CD4-positive, alpha-beta T cell treated with Interleukin-10 for 1 hour (primary cell): ENCODE data around the gene SLC30A1.
A peak's percentile ranks its signal among the peaks of the same experiment; 100 is the strongest.
"Not testable (repeated sequence)": the region's sequence is repeated elsewhere in the genome, so short reads cannot be mapped to it uniquely, and the experiment has no call there.

Source experiments
- DNase-seq: peaks from one replicate; pipeline ENCODE4 v3.0.0-alpha.2; 2020

SLC30A1 gene, protein sequence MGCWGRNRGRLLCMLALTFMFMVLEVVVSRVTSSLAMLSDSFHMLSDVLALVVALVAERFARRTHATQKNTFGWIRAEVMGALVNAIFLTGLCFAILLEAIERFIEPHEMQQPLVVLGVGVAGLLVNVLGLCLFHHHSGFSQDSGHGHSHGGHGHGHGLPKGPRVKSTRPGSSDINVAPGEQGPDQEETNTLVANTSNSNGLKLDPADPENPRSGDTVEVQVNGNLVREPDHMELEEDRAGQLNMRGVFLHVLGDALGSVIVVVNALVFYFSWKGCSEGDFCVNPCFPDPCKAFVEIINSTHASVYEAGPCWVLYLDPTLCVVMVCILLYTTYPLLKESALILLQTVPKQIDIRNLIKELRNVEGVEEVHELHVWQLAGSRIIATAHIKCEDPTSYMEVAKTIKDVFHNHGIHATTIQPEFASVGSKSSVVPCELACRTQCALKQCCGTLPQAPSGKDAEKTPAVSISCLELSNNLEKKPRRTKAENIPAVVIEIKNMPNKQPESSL

DNA sequence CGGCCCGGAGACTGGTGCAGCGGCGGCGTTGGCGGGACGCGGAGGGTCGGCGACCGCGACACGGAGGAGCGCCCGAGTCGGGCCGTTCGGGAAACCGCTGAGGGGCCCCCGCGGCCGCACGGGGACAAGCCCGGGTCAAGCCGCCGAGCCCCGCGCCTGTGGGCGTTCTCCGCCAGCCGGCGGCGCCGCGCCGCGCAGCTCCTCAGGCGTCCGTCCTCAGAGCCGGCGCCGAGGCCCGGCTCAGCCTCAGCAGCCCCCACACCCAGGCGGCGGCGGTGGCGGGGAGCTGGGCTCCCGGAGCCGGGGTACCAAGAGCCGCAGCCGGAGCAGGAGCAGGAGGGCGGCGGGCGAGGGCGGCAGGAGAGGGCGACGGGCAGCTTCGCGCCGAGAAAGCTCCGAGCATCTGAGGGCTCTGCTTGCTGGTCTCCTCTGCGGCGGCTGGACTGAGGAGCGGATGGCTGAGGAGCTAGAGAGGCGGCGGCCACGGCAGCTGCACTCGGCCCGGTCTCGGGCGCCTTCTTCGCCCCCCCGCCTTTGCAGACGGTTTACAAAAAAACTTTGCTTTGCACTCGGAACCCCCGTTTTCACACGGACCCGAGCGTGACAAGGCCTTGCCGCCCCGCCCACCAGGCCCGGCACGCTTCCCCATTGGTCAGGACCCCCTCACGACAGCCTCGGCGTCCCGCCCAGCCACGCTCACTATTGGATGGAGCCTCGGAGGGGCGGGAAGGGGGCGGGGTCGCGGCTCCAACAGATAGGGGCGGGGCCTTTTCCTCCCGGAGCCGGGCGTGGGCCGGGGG lies at the start of gene SLC30A1:
SLC30A1 (minus strand) TSS at position 522 of the 800 bp plus-strand sequence. CDS start 549 bp downstream, outside the sequence.
- peak; percentile 99 for DNase-seq

DNA sequence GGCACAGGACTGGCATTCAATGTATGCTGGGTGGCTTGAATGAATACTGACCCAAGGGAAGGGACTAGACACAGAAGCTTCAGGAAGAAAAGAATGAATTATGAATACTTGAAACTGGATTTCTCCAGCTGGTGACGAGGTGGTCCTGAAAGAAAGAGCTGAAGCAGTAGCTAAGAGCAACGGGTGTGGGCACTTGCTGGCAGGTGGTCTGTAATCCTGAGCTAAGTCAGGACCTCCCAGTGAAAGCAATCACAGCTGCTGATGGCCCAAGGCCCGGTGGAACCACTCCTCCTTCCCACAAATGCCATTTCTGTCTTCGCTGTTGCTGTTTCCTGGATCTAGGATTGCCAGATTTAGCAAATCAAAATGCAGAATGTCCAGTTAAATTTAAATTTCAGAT lies 49.5 kb upstream of the SLC30A1 start:
- no peak for DNase-seq

DNA sequence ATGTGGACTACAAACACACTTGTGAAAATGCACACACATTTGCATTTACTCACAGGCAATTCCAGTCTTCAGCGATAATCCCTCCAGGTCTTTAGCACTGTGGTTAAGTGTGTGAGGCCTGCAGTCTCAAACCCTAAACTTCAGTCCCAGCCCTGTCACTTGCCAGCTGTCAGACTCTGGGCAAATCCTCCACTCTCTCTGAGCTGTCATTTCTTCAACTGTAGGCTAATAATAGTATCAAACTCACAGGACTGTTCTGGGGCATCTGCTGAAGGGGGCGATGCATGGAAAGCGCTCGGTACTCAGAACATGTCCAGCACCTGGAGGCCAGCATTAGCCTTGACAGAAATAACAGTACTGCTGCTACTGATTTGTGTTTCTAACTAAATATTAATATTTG lies 48.3 kb upstream of the SLC30A1 start:
- no peak for DNase-seq

DNA sequence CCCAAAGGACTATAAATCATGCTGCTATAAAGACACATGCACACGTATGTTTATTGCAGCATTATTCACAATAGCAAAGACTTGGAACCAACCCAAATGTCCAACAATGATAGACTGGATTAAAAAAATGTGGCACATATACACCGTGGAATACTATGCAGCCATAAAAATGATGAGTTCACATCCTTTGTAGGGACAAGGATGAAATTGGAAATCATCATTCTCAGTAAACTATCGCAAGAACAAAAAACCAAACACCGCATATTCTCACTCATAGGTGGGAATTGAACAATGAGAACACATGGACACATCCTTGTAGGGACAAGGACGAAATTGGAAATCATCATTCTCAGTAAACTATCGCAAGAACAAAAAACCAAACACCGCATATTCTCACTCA lies 46.9 kb upstream of the SLC30A1 start:
- DNase-seq = not testable (repeated sequence)

DNA sequence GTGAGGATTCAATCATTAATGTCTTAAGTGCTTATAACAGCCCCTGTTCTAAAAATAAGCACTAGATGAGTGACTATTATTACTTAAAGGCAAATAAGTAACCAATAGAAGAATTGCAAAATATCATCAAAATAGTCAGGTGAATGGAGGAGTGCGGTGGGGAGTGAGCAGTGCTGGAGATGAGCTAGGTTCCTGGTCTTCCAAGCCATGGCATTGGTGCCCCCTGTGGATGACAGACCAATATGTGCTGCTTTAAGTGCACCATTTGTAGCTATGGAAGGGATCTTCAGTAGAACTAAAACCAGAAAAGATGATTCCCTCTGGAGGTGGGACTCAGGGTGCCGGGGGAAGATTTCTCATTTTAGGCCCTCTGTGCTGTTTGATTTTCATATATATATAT lies 46.1 kb upstream of the SLC30A1 start:
- DNase-seq = peak; percentile 54

DNA sequence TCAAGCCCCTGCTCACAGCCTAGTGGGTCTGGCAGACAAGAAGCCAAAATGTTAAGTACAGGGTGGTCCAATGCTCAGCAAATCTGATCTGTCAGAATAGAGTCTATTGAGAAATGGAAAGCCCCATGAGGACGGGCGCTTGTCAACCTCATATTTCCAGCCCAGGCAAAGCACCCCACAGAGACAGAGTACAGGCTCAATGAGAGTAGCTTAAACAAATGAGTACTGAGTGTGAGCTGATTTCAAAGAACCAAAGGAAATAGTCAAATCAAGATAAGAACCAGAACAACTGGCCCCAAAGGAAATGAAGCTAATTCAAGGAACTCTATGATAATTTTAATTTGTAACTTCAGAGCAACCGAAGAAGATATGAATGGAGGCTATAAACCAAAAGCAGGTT lies 44.6 kb upstream of the SLC30A1 start:
- DNase-seq = no peak

DNA sequence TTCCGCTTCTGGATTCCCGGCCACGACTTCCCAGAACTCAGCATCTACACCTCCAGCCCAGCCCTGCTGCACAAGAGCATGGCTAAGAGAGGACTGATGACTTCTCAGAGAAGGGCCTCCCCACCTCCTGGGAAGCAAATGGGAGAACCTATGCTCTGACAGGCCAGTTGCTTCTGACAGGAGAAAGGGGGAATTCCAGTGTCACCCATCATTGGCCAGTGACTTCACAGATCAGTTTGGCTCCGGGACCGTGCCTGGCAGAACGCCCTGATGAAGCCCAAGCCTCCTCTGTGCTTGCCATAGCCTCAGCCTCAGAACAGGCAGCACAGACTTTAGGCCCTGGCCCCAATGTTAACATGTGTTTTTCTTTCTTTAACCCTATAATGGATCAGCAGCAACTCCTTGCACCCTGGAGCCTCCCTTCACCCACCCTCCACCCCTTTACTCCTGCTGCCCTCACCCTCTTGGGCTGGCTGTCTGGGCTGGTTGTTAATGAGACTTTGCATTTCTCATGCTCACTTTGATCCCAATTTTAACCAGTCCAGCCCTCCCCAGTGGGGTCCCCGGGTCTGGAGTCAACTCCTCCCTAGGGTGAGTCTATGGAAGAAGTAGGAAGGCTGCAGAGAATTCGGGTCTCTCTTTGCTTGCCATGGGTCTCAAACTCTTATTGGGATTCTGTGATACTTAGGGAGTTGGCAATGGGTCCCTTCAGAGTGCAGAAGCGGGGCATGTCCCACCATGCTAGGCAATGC lies 42.7 kb upstream of the SLC30A1 start:
- DNase-seq = no peak

DNA sequence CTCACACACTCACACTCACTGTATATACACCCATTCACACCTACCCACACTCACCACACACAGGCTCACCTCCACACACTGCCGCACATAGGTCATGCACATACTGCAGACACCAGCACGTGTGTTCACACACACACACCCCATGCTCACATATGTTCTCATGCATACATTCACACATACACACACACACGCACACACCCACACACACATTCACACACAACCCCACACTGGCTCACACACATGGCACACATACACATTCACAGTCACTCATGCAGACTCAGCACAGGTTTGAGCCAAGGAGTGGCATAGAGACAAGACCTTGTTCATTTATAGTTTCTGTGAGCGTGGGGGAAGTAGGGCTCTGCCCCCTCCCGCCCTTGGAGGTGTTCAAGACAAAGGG lies 41.1 kb upstream of the SLC30A1 start:
- no peak for DNase-seq

DNA sequence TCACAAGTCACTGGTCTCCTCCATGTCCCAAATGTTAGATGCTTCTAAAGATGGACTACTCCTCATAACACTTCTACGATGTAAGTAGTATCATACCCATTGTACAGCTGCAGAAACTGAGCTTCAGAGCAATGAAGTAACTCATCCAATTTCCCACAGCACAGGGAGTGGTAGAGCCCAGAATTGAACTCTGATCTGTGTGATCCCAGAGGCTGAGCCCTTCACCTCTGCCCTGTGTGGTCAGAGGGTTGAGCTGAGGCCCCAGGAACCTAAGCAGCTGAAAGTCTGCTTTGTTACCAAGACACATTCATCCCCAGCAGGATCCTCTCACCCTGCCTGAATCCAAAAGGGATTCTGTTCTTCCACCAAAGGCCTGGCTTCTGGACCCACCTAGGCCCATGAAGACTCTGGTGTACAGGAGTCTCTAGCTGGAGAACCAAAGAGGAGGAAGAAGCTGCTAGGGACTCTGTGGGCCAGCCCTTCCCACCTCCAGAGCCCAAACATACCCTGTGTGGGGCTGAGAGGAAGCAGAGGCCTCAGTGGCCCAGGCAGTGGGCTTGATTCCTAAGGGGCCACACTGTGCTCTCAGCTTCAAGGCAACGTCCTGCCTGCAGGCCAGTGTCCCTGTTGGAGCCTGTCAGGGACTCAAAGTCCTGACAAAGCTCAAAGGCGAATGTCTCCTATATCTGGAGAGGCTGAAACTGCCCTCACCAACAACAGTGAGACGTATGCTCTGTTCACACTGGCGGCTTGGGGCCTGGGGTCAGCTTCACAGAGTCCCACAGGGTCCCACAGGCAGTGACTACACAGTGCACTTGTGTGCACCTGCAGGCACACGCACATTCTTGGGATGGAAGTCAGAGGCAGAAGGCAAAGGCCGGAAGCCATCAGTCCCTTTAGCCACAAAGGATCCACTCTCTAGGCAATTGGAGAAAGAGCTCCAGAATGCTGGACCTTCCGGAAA lies 40.4 kb upstream of the SLC30A1 start:
- no peak for DNase-seq

DNA sequence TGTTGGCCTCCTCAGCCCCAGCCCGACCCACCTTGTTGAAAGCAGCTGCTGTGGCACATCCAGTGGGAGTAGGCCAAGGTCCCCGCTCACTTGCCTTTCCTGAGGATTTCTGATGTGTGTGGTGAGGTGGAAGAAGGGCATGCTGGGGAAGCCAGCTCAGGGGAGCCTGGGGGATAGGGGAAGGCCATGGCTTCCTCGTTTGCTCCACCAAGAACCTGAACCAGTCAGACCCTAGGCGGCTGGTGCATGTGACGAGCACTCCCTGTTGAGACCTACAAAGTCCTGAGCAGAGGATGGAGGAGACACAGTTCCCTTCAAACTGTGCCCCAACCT lies 38.0 kb upstream of the SLC30A1 start:
- no peak for DNase-seq

DNA sequence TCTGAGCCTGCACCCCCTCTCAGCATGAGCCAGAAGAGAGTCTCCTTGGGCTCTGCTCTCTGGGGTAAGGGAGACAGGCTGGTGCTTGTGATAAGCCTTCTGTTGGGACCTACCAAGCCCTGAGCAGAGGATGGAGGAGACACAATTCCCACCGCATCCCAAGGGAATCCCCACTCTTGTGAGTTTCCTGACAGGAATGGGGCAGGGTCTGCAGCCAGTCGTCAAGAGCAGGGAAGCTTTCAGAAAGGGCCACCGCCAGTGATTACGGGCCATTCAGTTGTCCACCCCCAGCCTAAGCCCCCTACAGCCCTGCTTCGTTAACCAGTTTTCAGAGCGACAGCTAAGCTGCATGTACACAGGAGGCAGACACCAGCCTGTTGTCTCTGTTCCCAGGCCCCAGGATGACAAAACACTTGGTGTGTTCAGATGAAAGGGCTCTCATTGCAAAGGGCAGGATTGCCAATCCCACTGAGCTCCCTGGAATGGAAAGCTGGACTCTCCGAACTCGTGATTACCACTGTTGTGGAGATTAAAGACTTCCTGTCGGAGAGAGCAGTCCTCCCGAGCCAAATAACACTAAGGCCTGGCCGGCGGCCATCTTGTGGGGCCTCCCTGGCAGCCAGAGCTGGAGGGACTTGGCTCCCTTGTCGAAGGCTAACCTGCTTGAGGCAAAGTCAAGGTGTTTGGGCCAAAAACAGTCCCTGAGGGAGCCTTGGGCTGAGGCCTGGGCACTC lies 37.4 kb upstream of the SLC30A1 start:
- no peak for DNase-seq

DNA sequence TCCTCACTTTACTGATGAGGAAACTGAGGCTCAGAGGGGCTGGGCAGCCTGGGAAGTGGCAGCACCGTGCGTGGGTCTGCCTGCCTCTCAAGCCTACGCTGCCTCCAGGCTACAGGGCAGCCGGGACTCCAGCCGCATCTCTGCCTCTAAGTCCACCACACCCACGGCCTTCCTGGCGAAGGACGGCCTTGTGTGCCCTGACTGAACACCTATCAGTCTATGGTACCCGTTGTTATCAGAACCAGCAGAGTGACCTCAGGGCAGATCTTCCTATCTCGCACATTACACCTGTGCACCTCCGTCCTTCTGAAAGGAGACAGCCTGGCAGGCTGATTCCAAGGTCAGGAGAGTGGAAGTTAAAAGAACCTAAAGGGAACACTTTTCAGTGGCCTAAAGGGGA lies 35.7 kb upstream of the SLC30A1 start:
- DNase-seq = no peak

DNA sequence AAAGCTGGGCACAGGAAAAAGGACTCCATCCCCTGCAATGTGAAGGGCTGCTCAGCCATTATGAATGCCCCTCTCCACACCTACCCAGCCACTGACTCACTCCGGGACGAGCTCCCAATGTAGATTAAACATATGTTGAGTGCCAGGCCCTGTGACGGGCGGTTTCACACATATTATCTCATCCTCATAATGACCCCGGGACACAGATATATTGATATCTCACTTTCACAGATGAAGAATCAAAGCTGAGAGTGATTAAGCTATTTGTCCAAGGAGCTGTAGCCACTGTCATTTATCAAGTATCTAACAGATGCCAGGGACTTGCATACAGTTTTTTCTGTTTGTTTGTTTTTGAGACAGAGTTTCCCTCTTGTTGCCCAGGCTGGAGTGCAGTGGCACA lies 35.0 kb upstream of the SLC30A1 start:
- no peak for DNase-seq

DNA sequence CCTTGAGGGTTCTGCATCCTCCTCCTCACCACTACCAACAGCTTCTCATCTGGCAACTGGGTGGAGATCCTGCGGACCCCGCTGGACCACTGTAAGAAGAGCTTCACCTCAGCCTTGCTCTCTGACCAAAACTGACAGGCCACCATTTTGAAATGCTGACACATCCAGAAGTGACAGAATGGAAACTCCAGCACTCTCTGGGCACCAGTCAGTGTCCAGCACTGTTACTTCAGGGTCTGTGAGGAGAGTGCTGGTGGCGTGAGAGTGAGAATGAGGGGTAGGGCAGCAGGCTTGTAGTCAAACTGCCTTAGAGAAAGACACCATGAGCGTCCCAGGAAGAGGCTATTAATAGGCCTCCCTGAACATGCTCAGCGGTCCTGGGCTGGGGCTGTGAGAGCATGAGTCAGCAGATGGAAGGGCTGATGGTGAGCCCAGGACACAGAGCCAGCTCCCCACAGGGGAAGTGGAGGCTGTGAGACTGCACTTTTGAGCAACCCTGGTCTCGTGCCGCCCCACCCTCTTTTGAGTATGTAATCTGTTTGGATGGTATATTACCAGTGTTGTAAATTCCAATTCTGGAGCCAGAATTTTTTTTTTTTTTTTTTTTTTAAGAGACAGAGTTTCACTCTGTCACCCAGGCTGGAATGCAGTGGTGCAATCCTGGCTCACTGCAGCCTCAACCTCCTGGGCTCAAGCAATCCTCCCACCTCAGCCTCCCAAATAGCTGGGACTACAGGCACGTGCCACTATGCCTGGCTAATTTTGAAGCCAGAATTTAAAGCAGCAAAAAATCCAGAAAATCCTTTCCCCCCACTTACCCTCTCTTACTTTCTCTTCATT lies 34.4 kb upstream of the SLC30A1 start:
- peak; percentile 7 for DNase-seq

DNA sequence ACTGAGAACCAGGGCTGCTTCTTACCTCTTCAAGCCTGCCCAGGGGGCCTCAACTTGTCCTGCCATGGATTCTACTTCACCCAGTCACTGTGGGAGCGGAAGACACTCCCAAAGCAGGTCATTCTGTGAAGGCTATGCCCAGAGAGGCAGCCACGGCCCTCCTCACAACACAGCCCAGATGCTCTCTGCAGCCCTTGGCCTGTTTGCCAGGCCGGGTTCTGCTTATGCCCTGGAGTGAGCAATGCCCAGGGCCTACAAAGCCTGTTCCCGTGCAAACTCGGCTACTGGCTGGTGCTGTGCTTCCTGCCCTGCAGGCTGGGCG lies 33.8 kb upstream of the SLC30A1 start:
- no peak for DNase-seq

DNA sequence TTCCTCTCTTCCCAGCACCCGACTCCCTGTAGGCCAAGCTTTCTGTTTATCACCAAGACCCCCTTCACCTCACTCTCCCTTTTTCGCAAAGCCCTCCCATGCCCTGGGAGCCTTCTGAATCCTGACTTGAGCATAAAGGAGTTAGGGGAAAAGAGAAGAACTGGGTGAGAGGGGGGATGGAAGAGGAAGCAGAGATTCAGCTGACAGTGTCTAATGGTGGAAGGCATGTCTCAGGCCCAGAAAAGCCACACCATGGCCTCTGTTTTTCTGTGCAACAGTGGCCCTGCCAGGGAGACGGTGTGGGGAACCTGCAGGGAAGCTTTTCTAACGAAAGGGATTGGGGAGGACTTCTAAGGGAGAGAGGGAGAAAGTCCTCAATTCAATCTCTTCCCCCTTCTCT lies 32.9 kb upstream of the SLC30A1 start:
- no peak for DNase-seq

DNA sequence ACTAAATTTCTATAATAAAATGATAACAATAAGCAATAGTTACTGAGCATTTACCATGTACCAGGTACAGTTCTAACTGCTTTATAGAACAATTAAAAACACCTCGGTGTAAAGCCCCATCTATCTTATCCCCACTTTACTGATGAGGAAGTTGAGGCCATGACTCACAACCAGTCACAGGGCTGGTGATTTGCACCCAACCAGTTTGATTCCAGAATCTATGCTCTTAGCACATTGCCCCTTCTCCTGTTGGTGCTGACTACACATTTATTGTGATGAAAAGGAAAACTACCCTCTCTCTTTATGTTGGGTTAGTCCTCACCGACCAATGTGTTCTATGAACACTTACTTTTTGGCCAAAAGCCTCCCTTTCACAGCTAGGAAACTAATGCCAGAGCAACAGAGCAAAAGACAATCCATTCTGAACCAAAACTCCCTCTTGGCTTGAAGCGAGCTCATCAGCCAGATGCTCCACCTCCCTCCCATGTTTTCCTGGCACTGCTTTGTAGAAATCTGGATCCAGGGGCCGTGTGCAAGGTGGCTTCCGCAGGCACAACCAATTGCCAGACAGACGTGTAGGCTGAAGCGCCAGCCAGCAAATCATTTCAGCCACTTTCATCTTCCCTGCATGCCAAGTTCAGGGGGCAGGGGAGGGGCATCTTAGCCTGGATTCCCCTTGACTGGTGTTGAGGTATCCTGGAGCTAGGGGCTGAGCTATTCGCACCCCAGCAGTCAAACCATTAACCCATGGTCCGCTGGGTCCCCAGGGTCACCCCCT lies 32.0 kb upstream of the SLC30A1 start:
- no peak for DNase-seq

DNA sequence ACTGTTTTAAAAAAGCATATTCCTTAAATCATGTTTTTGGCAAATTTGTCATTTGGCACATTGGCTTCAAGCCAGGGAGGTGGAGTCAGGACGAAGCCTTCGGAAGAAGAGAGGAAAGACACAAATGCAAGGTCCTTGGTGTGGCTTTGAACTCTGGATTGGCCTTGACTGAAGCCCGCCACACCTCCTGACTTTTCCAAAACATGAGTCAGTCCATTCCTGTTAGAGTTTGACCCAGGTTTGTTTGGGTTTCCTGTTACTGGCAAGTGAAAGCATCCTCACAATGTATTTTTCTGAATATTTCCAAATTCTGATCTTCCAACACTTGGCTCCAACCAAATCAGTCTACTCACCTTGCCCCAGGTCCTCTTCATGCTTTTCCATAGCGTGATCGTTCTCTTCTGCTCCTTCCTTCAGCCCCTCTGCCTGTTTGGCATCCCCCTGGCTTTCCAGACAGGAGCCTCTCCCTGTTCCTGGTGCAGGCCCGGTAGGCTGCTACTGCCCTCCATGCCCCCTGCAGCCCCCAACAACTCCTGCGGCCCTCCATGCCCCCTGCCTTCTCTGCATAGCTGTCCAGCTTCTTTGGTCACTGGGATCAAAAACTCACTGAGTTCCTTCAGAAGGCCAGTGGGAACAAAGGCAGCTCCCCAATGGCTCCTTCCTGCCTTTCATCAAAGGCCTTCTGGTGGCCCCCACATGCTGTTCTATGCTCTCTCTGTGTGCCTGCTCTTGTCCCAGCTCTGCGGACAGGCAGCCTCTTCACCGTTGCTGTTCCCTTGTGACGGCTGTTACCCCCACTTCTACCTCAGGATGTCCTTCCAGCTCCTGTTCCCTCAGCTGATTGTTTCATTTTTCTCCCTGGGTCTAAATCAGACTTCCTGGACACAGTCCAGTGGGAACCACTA lies 30.4 kb upstream of the SLC30A1 start:
- DNase-seq = no peak
